SK-N-SH treated with all-trans-retinoic acid at 6 μM for 48 hours (cell line): ENCODE measurements around the gene PAX5.

Source experiments
- ATAC-seq: fragments of 200-7000 bp; cut with Tn5 transposase; 3 replicates; pipeline ENCODE4 v1.9.1; 2020; ENCODE audit warnings: mild to moderate bottlenecking, moderate library complexity
- ARNTL ChIP-seq: fragments of 450-650 bp; formaldehyde crosslinking; IDR thresholded peaks from 2 replicates; pipeline ENCODE4 v1.5.0; 2020; ENCODE audit warnings: low read depth, mild to moderate bottlenecking, moderate library complexity, borderline replicate concordance
- BACH2 ChIP-seq: fragments of 250-450 bp; sonication (Bioruptor Pico); IDR thresholded peaks from 2 replicates; pipeline ENCODE4 v1.9.0; 2021; ENCODE audit warnings: mild to moderate bottlenecking, borderline replicate concordance
- CREB5 ChIP-seq: fragments of 250-450 bp; sonication (Bioruptor Pico); IDR thresholded peaks from 2 replicates; pipeline ENCODE4 v1.5.1; 2020; ENCODE audit warnings: low read depth, mild to moderate bottlenecking, moderate library complexity
- CSDC2 ChIP-seq: fragments of 250-450 bp; sonication (Bioruptor Pico); IDR thresholded peaks from 2 replicates; pipeline ENCODE4 v1.5.0; 2020; ENCODE audit warnings: mild to moderate bottlenecking, moderate library complexity
- ESRRG ChIP-seq: fragments of 250-450 bp; sonication (Bioruptor Pico); IDR thresholded peaks from 2 replicates; pipeline ENCODE4 v1.6.1; 2021; ENCODE audit warnings: mild to moderate bottlenecking
- GLIS3 ChIP-seq: fragments of 250-450 bp; sonication (Bioruptor Pico); IDR thresholded peaks from 2 replicates; pipeline ENCODE4 v1.5.0; 2020; ENCODE audit warnings: mild to moderate bottlenecking, moderate library complexity
- OSR1 ChIP-seq: fragments of 250-450 bp; sonication (Bioruptor Pico); IDR thresholded peaks from 2 replicates; pipeline ENCODE4 v1.8.0; 2022; ENCODE audit warnings: moderate library complexity, mild to moderate bottlenecking, inconsistent platforms
- PATZ1 ChIP-seq: fragments of 250-450 bp; sonication (Bioruptor Pico); IDR thresholded peaks from 2 replicates; pipeline ENCODE4 v1.8.0; 2020; ENCODE audit warnings: mild to moderate bottlenecking, moderate library complexity, borderline replicate concordance
- POU6F1 ChIP-seq: fragments of 250-450 bp; sonication (Bioruptor Pico); IDR thresholded peaks from 2 replicates; pipeline ENCODE4 v1.8.0; 2021; ENCODE audit warnings: low read depth, mild to moderate bottlenecking, moderate library complexity, borderline replicate concordance
- PPARA ChIP-seq: fragments of 250-450 bp; sonication (Bioruptor Pico); IDR thresholded peaks from 2 replicates; pipeline ENCODE4 v1.5.0; 2020; ENCODE audit warnings: mild to moderate bottlenecking, borderline replicate concordance
- RARB ChIP-seq: fragments of 250-450 bp; sonication (Bioruptor Pico); IDR thresholded peaks from 2 replicates; pipeline ENCODE4 v1.8.0; 2021; ENCODE audit warnings: mild to moderate bottlenecking, moderate library complexity
- SNAI2 ChIP-seq: fragments of 250-450 bp; sonication (Bioruptor Pico); IDR thresholded peaks from 2 replicates; pipeline ENCODE4 v1.5.0; 2020; ENCODE audit warnings: mild to moderate bottlenecking, moderate library complexity
- TCF4 ChIP-seq: fragments of 250-450 bp; sonication (Bioruptor Pico); IDR thresholded peaks from 2 replicates; pipeline ENCODE4 v1.8.0; 2021; ENCODE audit warnings: mild to moderate bottlenecking, moderate library complexity, borderline replicate concordance
- TOX ChIP-seq: fragments of 250-450 bp; sonication (Bioruptor Pico); IDR thresholded peaks from 2 replicates; pipeline ENCODE4 v1.8.0; 2021; ENCODE audit warnings: mild to moderate bottlenecking, moderate library complexity, borderline replicate concordance
- TSHZ2 ChIP-seq: fragments of 250-450 bp; sonication (Bioruptor Pico); IDR thresholded peaks from 2 replicates; pipeline ENCODE4 v1.5.0; 2020; ENCODE audit warnings: mild to moderate bottlenecking, moderate library complexity
- ZC3H10 ChIP-seq: fragments of 250-450 bp; sonication (Bioruptor Pico); IDR thresholded peaks from 2 replicates; pipeline ENCODE4 v1.5.1; 2021; ENCODE audit warnings: mild to moderate bottlenecking, moderate library complexity
- ZFP3 ChIP-seq: fragments of 250-450 bp; sonication (Bioruptor Pico); IDR thresholded peaks from 2 replicates; pipeline ENCODE4 v1.5.0; 2020; ENCODE audit warnings: mild to moderate bottlenecking, moderate library complexity
- ZFP30 ChIP-seq: fragments of 450-650 bp; formaldehyde crosslinking; IDR thresholded peaks from 2 replicates; pipeline ENCODE4 v1.5.0; 2022; ENCODE audit warnings: mild to moderate bottlenecking, moderate library complexity
- ZNF565 ChIP-seq: fragments of 450-650 bp; formaldehyde crosslinking; conservative IDR thresholded peaks from 2 replicates; pipeline ENCODE4 v1.5.0; 2020; ENCODE audit warnings: low read depth, mild to moderate bottlenecking, moderate library complexity
- ZNF70 ChIP-seq: fragments of 450-650 bp; formaldehyde crosslinking; IDR thresholded peaks from 2 replicates; pipeline ENCODE4 v1.5.0; 2020; ENCODE audit warnings: mild to moderate bottlenecking, moderate library complexity
- ZNF8 ChIP-seq: fragments of 450-650 bp; formaldehyde crosslinking; IDR thresholded peaks from 2 replicates; pipeline ENCODE4 v1.5.0; 2020; ENCODE audit warnings: mild to moderate bottlenecking, moderate library complexity

The PAX5 gene

GRCh38 chr9:36924071-36924470 is 110.0 kb downstream of the PAX5 start:
- peak; percentile 87 for ATAC-seq

GRCh38 chr9:36923025-36923625 is 110.9 kb downstream of the PAX5 start:
- no peak for ATAC-seq
- no peak for TF ChIP-seq BACH2 (CRISPR knock-in tag)
- no peak for TF ChIP-seq CSDC2 (CRISPR knock-in tag)
- no peak for TF ChIP-seq SNAI2 (CRISPR knock-in tag)
- no peak for TF ChIP-seq TSHZ2
- TF ChIP-seq PPARA (CRISPR knock-in tag): no peak
- TF ChIP-seq RARB (CRISPR knock-in tag): no peak

More at GRCh38 chr9:36924071-36924470, 110.0 kb downstream of the PAX5 start:
- TF ChIP-seq TOX (CRISPR knock-in tag) (no peak), OSR1 (CRISPR knock-in tag) (no peak), CREB5 (CRISPR knock-in tag) (no peak), ZNF565 (no peak)

GRCh38 chr9:36922548-36922947 is 111.5 kb downstream of the PAX5 start:
- no peak for TF ChIP-seq SNAI2 (CRISPR knock-in tag)
- no peak for TF ChIP-seq GLIS3 (CRISPR knock-in tag)
- TF ChIP-seq ZFP3 (CRISPR knock-in tag): no peak
- no peak for TF ChIP-seq ZFP30 (CRISPR knock-in tag)
- TF ChIP-seq OSR1 (CRISPR knock-in tag): no peak
- no peak for TF ChIP-seq ZNF8 (CRISPR knock-in tag)
- TF ChIP-seq CSDC2 (CRISPR knock-in tag): no peak
- TF ChIP-seq RARB (CRISPR knock-in tag): no peak
- no peak for TF ChIP-seq TCF4 (CRISPR knock-in tag)
- TF ChIP-seq PPARA (CRISPR knock-in tag): no peak
- TF ChIP-seq, all 23 proteins: peak for 0
- ATAC-seq: no peak; the same call in 1 of the 3 replicates

GRCh38 chr9:36914212-36914577 is 119.9 kb downstream of the PAX5 start:
- no peak for ATAC-seq
- TF ChIP-seq RARB (CRISPR knock-in tag): no peak
- no peak for TF ChIP-seq OSR1 (CRISPR knock-in tag)
- no peak for TF ChIP-seq POU6F1
- no peak for TF ChIP-seq ZFP30 (CRISPR knock-in tag)
- TF ChIP-seq CSDC2 (CRISPR knock-in tag): no peak
- TF ChIP-seq PPARA (CRISPR knock-in tag): no peak
- no peak for TF ChIP-seq BACH2 (CRISPR knock-in tag)
- TF ChIP-seq ZNF8 (CRISPR knock-in tag): no peak
- no peak for TF ChIP-seq ZNF565
- no peak for TF ChIP-seq GLIS3 (CRISPR knock-in tag)
- no peak for TF ChIP-seq ZNF70 (CRISPR knock-in tag)
- TF ChIP-seq ZC3H10 (CRISPR knock-in tag): no peak
- TF ChIP-seq ESRRG (CRISPR knock-in tag): no peak
- no peak for TF ChIP-seq ARNTL (CRISPR knock-in tag)
- TF ChIP-seq PATZ1 (CRISPR knock-in tag): no peak
- no peak for TF ChIP-seq TCF4 (CRISPR knock-in tag)
